GM06990 (cell line): ENCODE measurements around the gene CTF1.

Experiments
- DNase-seq: peaks from one replicate; pipeline ENCODE4 v3.0.0-alpha.2; 2011; ENCODE audit not compliant: insufficient read length; ENCODE audit errors: extremely low read depth
- H3K27me3 ChIP-seq: replicated peaks from 2 replicates; pipeline ENCODE4 v1.6.0; 2011; ENCODE audit warnings: low read length; ENCODE audit not compliant: control insufficient read depth, insufficient read depth
- H3K36me3 ChIP-seq: 2 replicates; pipeline ENCODE4 v1.5.1; 2011; ENCODE audit warnings: low read length; ENCODE audit not compliant: control insufficient read depth, insufficient read depth
- H3K4me3 ChIP-seq: replicated peaks from 2 replicates; pipeline ENCODE4 v1.5.1; 2011; ENCODE audit warnings: low read depth, mild to moderate bottlenecking, control low read depth, low read length
- CTCF ChIP-seq: IDR thresholded peaks from 2 replicates; pipeline ENCODE4 v1.5.1; 2011; ENCODE audit warnings: low read length, control low read depth, mild to moderate bottlenecking, inconsistent platforms; ENCODE audit not compliant: insufficient read depth, poor library complexity, severe bottlenecking

Gene CTF1

GRCh38 chr16:30874821-30875717, 21.3 kb upstream of the CTF1 start:
- peaks cover 4% of the 10 kb centered on the region for H3K36me3 ChIP-seq
- DNase-seq, result peak; percentile 97
- H3K27me3 ChIP-seq, result no peaks in the 10 kb centered on the region
- TF ChIP-seq CTCF, result no peak
- peak overlapping the region; percentile 86 for H3K4me3 ChIP-seq

- DNase-seq, result peak; percentile 63
Observed at GRCh38 chr16:30875871-30876801, 20.3 kb upstream of the CTF1 start.

GRCh38 chr16:30876867-30877266, 19.5 kb upstream of the CTF1 start:
- peak overlapping the region; percentile 86 for H3K4me3 ChIP-seq

More at GRCh38 chr16:30875871-30876801, 20.3 kb upstream of the CTF1 start:
- Histone ChIP-seq H3K27me3 (no peaks in the 10 kb centered on the region), H3K36me3 (peaks cover 4% of the 10 kb centered on the region), H3K4me3 (peak overlapping the region; percentile 86)
- no peak for TF ChIP-seq CTCF

DNA sequence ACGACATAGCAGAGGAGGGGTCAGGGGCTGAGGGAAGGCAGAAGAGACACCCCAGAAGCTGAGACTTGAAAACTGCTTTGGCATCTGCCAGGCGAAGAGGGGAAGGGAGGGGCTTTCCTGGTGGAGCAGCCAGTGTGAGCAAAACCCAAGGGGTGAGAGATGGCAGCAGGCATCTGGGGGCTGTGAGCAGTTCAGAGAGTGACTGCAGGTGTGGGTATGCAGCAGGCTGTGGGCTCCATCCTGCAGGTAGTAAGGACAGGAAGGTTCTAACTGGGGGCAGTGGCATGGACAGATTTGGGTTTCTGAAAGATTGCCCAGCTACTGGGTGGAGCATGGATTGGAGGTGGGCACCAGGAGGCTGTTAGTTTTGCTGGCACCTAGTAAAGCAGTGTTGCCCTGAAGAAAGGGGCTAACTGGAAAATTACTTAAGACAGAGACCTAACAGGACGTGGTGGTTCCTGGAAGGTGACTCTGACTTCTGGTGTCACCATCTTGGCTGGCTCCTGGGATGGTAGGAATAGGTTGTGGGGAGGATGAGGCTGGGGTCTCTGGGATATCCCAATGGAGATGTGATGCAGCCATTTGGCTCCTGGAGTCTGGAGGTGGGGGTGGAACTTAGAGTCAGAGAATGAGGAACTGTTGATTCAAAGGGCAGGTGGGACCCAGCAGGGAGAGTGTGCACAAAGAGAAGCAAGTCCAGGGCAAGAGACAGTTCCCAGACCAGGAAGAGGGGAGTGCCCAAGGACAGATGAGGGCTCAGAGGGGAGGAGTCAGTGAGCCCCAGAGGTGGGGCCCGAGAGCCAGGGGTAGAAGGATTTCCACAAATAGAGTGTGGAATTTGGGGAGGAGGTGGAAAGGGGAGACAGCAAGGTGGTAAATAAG, 13.7 kb upstream of the CTF1 start:
- no peaks in the 10 kb centered on the region for H3K27me3 ChIP-seq
- H3K4me3 ChIP-seq, result no peak overlapping the region
- no peak for TF ChIP-seq CTCF
- peaks cover 14% of the 10 kb centered on the region for H3K36me3 ChIP-seq
- no peak for DNase-seq

More at GRCh38 chr16:30876867-30877266, 19.5 kb upstream of the CTF1 start:
- Histone ChIP-seq H3K27me3 (no peaks in the 10 kb centered on the region), H3K36me3 (peaks cover 4% of the 10 kb centered on the region)
- no peak for TF ChIP-seq CTCF
- DNase-seq, result no peak

DNA sequence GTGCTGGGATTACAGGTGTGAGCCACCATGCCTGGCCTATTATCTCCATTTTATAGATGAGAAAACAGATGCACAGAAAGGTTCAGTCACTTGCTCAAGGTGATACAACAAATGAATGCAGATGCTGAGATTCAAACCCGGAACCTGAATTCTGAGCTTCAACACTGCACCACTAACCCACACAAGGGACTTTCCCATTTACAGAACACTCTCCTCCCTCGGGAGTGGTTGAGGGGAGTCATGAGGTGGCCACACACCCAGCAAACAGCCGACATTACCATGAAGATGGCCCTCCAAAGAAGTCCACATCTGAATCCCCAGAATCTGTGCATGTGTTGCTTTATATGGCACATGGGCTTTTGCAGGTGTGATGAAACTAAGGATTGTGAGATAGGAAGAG, 11.7 kb upstream of the CTF1 start:
- TF ChIP-seq CTCF, result no peak
- Histone ChIP-seq H3K27me3 (no peaks in the 10 kb centered on the region), H3K36me3 (peaks cover 19% of the 10 kb centered on the region), H3K4me3 (no peak overlapping the region)
- no peak for DNase-seq
